Ascending aorta (tissue), 2 donors: ENCODE data around the gene UFD1. TPM values are rescaled to one million over a fixed set of nuclear protein-coding genes. Genes with fewer than 3 reads are reported as not detected.

Source experiments
- DNase-seq, 2 donors: peaks; one replicate each; pipeline ENCODE4 v3.0.0-alpha.2; 2019; ENCODE audit warnings: low spot score in 2 of 2
- H3K27ac ChIP-seq, 2 donors: fragments of 200-600 bp; sonication (generic); one replicate each; pipeline ENCODE4 v1.5.1; 2016 to 2017; ENCODE audit warnings: mild to moderate bottlenecking in 1 of 2
- H3K27me3 ChIP-seq: fragments of 200-600 bp; sonication (generic); one replicate; pipeline ENCODE4 v1.5.1; 2017
- H3K36me3 ChIP-seq, 2 donors: fragments of 200-600 bp; sonication (generic); one replicate each; pipeline ENCODE4 v1.5.1; 2016
- H3K4me1 ChIP-seq, 2 donors: fragments of 200-600 bp; sonication (generic); one replicate each; pipeline ENCODE4 v1.5.1; 2016 to 2017; ENCODE audit warnings: mild to moderate bottlenecking in 1 of 2
- H3K4me3 ChIP-seq, 2 donors: fragments of 200-600 bp; sonication (generic); one replicate each; pipeline ENCODE4 v1.5.1; 2016 to 2017; ENCODE audit warnings: mild to moderate bottlenecking in 1 of 2
- H3K9me3 ChIP-seq, 2 donors: fragments of 200-600 bp; sonication (generic); one replicate each; pipeline ENCODE4 v1.5.1; 2016
- intact Hi-C: fragments of 100-400 bp; cut with DNase I; formaldehyde crosslinking; loops from one replicate; pipeline ENCODE4 v1.15.1; 2023
- total RNA-seq: library from RNA; depleted of rRNA; stranded (reverse); fragments of >200 nt; gene quantifications from one replicate; pipeline ENCODE4 v1.1.0, GENCODE V29; 2016
- TF ChIP-seq, protein P1 (sequence below), 3 experiments: fragments of 200-600 bp in 2 of 3; fragments of 450-650 bp in 1 of 3; sonication (generic) in 2 of 3; IDR thresholded peaks; one replicate each; pipeline ENCODE4 v1.5.1; 2016 to 2019; ENCODE audit warnings: antibody characterized with exemption in 3 of 3, mild to moderate bottlenecking in 1 of 3, moderate library complexity in 1 of 3

UFD1 gene
- total RNA-seq, 1 donor from 2014 or later = 81.5 TPM

DNA sequence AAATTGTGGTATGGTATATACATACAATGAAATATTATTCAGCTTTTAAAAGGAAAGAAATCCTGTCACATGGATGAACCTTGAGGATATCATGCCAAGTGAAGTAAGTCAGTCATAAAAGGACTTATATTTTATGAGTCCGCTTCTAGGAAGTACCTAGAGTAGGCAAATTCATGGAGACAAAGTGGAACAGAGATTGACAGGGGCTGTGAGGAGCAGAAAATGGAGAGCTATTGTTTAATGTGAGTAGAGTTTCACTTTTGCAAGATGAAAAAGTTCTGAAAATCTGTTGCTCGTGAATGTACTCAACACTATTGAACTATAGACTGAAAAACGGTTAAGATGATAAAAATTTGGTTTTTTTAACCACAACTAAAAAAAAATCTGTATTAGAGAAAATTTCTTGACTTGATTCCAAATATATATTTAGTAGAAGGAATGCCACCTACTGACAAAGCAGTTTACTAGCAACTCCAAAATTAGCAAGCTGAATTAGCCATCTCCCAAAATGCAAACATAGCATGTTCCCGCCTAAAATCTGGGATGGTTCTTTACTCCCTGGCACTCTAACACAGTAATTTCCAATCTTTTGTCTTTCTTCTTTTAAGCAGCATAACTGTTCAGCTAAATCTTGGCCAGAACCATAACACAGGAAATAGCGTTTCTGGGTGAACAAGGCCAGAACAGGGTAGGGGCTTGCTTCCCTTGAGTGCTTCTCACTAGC is 1.5 kb downstream of the UFD1 start:
- H3K36me3 ChIP-seq = peaks cover 24 to 25% of the 10 kb centered on the region in 2 donors
- H3K27ac ChIP-seq = peak overlapping the region; percentile 7 to 98
- no peaks in the 10 kb centered on the region for H3K9me3 ChIP-seq
- no peaks in the 10 kb centered on the region for H3K27me3 ChIP-seq
- intact Hi-C loops = loop anchor here (2.0 kb wide), 1 partner anchor 241 kb away; no protein-coding TSS in a partner anchor
- DNase-seq = no peak
- TF ChIP-seq, protein P1, sequence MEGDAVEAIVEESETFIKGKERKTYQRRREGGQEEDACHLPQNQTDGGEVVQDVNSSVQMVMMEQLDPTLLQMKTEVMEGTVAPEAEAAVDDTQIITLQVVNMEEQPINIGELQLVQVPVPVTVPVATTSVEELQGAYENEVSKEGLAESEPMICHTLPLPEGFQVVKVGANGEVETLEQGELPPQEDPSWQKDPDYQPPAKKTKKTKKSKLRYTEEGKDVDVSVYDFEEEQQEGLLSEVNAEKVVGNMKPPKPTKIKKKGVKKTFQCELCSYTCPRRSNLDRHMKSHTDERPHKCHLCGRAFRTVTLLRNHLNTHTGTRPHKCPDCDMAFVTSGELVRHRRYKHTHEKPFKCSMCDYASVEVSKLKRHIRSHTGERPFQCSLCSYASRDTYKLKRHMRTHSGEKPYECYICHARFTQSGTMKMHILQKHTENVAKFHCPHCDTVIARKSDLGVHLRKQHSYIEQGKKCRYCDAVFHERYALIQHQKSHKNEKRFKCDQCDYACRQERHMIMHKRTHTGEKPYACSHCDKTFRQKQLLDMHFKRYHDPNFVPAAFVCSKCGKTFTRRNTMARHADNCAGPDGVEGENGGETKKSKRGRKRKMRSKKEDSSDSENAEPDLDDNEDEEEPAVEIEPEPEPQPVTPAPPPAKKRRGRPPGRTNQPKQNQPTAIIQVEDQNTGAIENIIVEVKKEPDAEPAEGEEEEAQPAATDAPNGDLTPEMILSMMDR (IDR thresholded peaks at IDR 0.05) = peak in 1 of 3 experiments; percentile 24
- peak overlapping the region; percentile 84 to 85 for H3K4me3 ChIP-seq
- H3K4me1 ChIP-seq = peaks cover 3 to 11% of the 10 kb centered on the region in 2 donors

DNA sequence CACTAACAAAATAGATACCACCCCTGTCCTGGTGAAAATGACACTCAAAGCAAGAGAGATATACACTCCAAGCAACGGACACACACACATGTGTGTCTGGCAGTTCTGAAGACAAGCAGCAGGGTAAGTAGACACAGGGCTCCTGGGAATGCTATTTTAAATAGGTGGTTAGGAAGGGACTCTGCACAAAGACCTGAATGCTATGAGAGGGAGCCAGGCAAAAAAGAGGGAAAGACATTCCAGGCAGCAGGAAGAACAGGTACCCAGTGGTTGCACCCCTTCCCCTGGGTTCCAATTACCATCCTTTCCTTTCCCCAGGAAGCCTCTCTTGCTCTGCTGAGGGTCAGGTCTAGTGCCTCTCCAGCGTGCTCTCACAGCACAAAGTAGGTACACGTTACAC is 3.0 kb downstream of the UFD1 start:
- TF ChIP-seq, protein P1 (IDR thresholded peaks at IDR 0.05) = no peak
- Histone ChIP-seq H3K4me1 (peaks cover 3 to 11% of the 10 kb centered on the region in 2 donors), H3K27ac (no peak overlapping the region), H3K4me3 (no peak overlapping the region), H3K27me3 (no peaks in the 10 kb centered on the region), H3K9me3 (no peaks in the 10 kb centered on the region), H3K36me3 (peaks cover 39 to 40% of the 10 kb centered on the region in 2 donors)
- DNase-seq = no peak
- intact Hi-C loops = no loop called here

DNA sequence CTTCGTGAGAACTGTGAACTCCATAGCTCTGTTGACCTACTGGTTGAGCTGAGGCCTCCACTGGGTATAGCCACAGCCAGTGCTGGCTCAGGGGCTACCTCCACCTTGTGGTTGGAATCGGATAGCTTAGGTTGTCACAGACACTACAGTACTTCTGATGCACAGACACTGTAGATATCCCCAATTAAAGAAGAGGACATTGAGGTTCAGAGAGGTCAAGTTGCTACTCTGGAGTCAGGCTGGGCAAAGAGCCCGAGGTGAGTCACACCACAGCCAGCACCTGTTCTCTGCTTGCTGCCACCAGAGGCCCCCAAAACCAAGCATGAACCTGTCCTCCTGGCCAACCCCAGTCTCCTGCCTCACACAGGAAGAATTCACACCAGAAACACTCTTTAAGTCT is 5.4 kb downstream of the UFD1 start:
- TF ChIP-seq, protein P1 (IDR thresholded peaks at IDR 0.05) = no peak
- H3K9me3 ChIP-seq = no peaks in the 10 kb centered on the region
- H3K27me3 ChIP-seq = no peaks in the 10 kb centered on the region
- DNase-seq = no peak
- intact Hi-C loops = no loop called here
- H3K4me3 ChIP-seq = no peak overlapping the region
- H3K27ac ChIP-seq = no peak overlapping the region
- H3K4me1 ChIP-seq = peaks cover 0 to 7% of the 10 kb centered on the region in 2 donors
- H3K36me3 ChIP-seq = peaks cover 63 to 64% of the 10 kb centered on the region in 2 donors

DNA sequence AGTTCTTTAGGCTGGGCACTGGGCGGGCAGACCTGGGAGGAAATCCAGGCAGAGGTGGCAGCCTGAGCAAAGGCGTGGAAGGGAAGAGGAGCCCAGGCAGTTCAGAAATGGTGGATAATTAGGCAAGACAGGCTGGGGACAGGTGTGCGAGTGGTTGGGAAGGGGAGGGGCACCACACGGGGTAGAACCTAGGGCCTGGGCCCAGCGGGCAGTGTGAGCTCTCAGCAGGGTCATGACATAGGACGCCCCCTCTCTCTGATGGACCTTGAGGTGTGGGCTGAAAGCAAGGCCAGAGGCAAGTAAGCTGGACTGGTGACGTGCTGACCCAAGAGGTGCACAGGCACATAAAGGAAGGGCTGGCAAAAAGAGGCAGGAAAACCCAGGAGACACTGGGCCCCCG is 6.8 kb downstream of the UFD1 start:
- intact Hi-C loops = no loop called here
- TF ChIP-seq, protein P1 (IDR thresholded peaks at IDR 0.05) = no peak
- DNase-seq = no peak
- Histone ChIP-seq H3K36me3 (peaks cover 76 to 78% of the 10 kb centered on the region in 2 donors), H3K4me3 (no peak overlapping the region), H3K9me3 (no peaks in the 10 kb centered on the region), H3K27ac (no peak overlapping the region), H3K27me3 (no peaks in the 10 kb centered on the region), H3K4me1 (peaks cover 0 to 1% of the 10 kb centered on the region in 2 donors)

DNA sequence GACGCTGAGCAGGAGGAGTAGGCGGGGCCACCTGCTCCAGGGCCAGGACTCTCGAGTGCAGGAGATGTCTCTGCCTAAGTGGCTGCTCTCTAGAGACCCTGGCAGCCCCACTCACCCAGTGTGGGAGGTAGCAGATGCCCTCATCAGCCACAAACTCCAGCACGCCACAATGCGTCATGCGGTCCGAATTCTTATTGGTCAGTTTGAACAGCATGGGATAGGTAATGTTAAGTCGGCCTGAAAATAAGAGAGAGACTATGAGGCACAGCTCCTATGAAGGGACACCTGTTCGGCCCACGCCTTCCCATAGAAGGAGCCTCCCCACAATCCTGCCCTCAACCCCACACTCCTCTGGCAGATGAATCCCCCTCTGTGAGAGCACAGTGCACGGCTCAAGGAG is 7.4 kb downstream of the UFD1 start:
- intact Hi-C loops = no loop called here

More for the DNA sequence above, 7.4 kb downstream of the UFD1 start:
- no peak overlapping the region for H3K4me3 ChIP-seq
- no peaks in the 10 kb centered on the region for H3K9me3 ChIP-seq
- TF ChIP-seq, protein P1 (IDR thresholded peaks at IDR 0.05) = no peak
- H3K36me3 ChIP-seq = peaks cover 83% of the 10 kb centered on the region in 2 donors
- DNase-seq = no peak
- no peak overlapping the region for H3K27ac ChIP-seq
- H3K27me3 ChIP-seq = no peaks in the 10 kb centered on the region
- H3K4me1 ChIP-seq = no peaks in the 10 kb centered on the region
